ENCODE measurements around the gene RAPGEF4.

DNA sequence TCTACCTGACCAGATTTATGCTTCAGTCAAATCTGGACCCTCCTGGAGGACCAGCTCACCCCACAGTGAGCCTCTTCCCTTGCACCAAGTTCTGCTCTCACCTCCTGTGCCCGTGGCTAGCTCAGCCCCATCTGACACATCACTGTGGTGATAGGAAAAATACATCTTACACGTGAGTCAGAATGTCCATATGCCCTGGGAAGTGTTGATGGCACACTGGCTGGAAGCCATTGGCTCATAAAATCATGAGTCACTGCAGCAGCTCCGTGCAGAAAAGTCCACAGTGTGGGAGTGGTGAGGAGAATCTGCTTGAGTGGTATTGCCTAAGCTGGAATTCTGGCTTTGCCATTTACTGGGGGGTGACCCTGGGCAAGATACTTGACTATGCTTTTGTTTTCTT lies 42.6 kb upstream of the RAPGEF4 start:
- TF ChIP-seq, protein P1, sequence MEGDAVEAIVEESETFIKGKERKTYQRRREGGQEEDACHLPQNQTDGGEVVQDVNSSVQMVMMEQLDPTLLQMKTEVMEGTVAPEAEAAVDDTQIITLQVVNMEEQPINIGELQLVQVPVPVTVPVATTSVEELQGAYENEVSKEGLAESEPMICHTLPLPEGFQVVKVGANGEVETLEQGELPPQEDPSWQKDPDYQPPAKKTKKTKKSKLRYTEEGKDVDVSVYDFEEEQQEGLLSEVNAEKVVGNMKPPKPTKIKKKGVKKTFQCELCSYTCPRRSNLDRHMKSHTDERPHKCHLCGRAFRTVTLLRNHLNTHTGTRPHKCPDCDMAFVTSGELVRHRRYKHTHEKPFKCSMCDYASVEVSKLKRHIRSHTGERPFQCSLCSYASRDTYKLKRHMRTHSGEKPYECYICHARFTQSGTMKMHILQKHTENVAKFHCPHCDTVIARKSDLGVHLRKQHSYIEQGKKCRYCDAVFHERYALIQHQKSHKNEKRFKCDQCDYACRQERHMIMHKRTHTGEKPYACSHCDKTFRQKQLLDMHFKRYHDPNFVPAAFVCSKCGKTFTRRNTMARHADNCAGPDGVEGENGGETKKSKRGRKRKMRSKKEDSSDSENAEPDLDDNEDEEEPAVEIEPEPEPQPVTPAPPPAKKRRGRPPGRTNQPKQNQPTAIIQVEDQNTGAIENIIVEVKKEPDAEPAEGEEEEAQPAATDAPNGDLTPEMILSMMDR (IDR thresholded peaks at IDR 0.05 in 2 of 3, conservative IDR thresholded peaks at IDR 0.05 in 1 of 3; ENCODE audit: insufficient read depth in 2 of 3, low read depth in 1 of 3, low read length in 3 of 3), result no peak
- no peak for TF ChIP-seq ZNF764 (CRISPR knock-in tag; IDR thresholded peaks at IDR 0.05; ENCODE audit: low read depth)
- no peak for TF ChIP-seq HMG20A (CRISPR knock-in tag; conservative IDR thresholded peaks at IDR 0.05)
- no peak for TF ChIP-seq GABPA (tag; conservative IDR thresholded peaks at IDR 0.05; ENCODE audit: low read depth)
- no peak for TF ChIP-seq CBX1 (IDR thresholded peaks at IDR 0.05; ENCODE audit: low read depth)
- no peak for TF ChIP-seq BRD9 (IDR thresholded peaks at IDR 0.05; ENCODE audit: low read depth, partially characterized antibody)
- no peak for TF ChIP-seq TCF7L2 (IDR thresholded peaks at IDR 0.05; ENCODE audit: low read depth, low read length)
- TF ChIP-seq JUN (IDR thresholded peaks at IDR 0.05; ENCODE audit: borderline replicate concordance, low read depth, low read length), result no peak
- TF ChIP-seq JUN (CRISPR knock-in tag; IDR thresholded peaks at IDR 0.05; ENCODE audit: borderline replicate concordance), result no peak
- TF ChIP-seq NFIC (IDR thresholded peaks at IDR 0.05), result no peak
- TF ChIP-seq DMBX1 (CRISPR knock-in tag; IDR thresholded peaks at IDR 0.05; ENCODE audit: borderline replicate concordance), result no peak
- TF ChIP-seq POLR2AphosphoS2 (IDR thresholded peaks at IDR 0.05; ENCODE audit: low read length), result no peak
- no peak for TF ChIP-seq KDM1A (IDR thresholded peaks at IDR 0.05)
- TF ChIP-seq, protein P2, sequence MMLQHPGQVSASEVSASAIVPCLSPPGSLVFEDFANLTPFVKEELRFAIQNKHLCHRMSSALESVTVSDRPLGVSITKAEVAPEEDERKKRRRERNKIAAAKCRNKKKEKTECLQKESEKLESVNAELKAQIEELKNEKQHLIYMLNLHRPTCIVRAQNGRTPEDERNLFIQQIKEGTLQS (IDR thresholded peaks at IDR 0.05), result no peak
- TF ChIP-seq, protein P2 (CRISPR knock-in tag; conservative IDR thresholded peaks at IDR 0.05), result no peak

Measured in K562 (cell line).